Measurements from ENCODE around the gene PRAMEF11. TPM values are rescaled to one million over a fixed set of nuclear protein-coding genes. Genes with fewer than 3 reads are reported as not detected.

The PRAMEF11 gene
- total and polyA plus RNA-seq, 2 of the 8 experiments (the other 6 are each of a cell fraction or from before 2014, with no cell fraction given) = not detected

GRCh38 chr1:12776801-12777557 lies 54.2 kb downstream of the PRAMEF11 start:
- Histone ChIP-seq H2BK20ac (ENCODE audit: low read length) (no peak overlapping the region), H2BK12ac (ENCODE audit: low read depth, low read length) (no peak overlapping the region), H2AK5ac (ENCODE audit: low read depth, low read length) (no peak overlapping the region), H3K4ac (replicated peaks; ENCODE audit: insufficient read length, low read depth, low read length) (no peak overlapping the region), H2BK120ac (replicated peaks; ENCODE audit: low read depth, low read length) (no peak overlapping the region), H4K20me1 (replicated peaks in 1 of 2; ENCODE audit: control insufficient read depth in 1 of 2, insufficient read depth in 2 of 2, low read length in 2 of 2) (no peaks in the 10 kb centered on the region), H3K14ac (ENCODE audit: insufficient read length) (no peak overlapping the region), H4K8ac (ENCODE audit: extremely low read depth, insufficient read depth, low read length) (no peak overlapping the region), H3K9ac (replicated peaks in 1 of 4; ENCODE audit: extremely low read depth in 1 of 4, low read depth in 3 of 4, low read length in 3 of 4) (no peak overlapping the region), H2AFZ (ENCODE audit: low read length) (no peak overlapping the region), H3K27me3 (replicated peaks in 1 of 4; ENCODE audit: control insufficient read depth in 3 of 4, extremely low read depth in 1 of 4, insufficient read depth in 3 of 4, low read length in 3 of 4) (no peaks in the 10 kb centered on the region), H3K36me3 (ENCODE audit: control insufficient read depth in 2 of 4, insufficient read depth in 4 of 4, low read length in 3 of 4) (no peaks in the 10 kb centered on the region), H3K79me2 (ENCODE audit: control insufficient read depth in 1 of 2, insufficient read depth in 2 of 2, low read length in 2 of 2) (no peaks in the 10 kb centered on the region), H3K23me2 (ENCODE audit: low read depth, low read length) (no peaks in the 10 kb centered on the region), H3K4me3 (ENCODE audit: extremely low read depth in 1 of 4, insufficient read depth in 2 of 4, low read depth in 3 of 4, low read length in 4 of 4) (no peak overlapping the region), H3K27ac (ENCODE audit: low read depth, low read length) (no peak overlapping the region), H3K18ac (ENCODE audit: extremely low read depth, low read length) (no peak overlapping the region), H2BK5ac (ENCODE audit: low read depth, low read length) (no peak overlapping the region), H3K4me1 (replicated peaks in 1 of 4; ENCODE audit: control insufficient read depth in 3 of 4, insufficient read depth in 4 of 4, low read length in 3 of 4) (no peaks in the 10 kb centered on the region; a peak in 1 of 7 replicates), H3K23ac (ENCODE audit: insufficient read length) (no peak overlapping the region), H3K4me2 (ENCODE audit: insufficient read depth in 1 of 2, low read depth in 2 of 2, low read length in 2 of 2) (no peak overlapping the region), H4K91ac (replicated peaks; ENCODE audit: insufficient read length, low read length) (no peak overlapping the region), H3K56ac (replicated peaks; ENCODE audit: insufficient read length, low read depth, low read length) (no peak overlapping the region), H2BK15ac (ENCODE audit: low read length) (no peak overlapping the region), H3K9me3 (ENCODE audit: insufficient read depth in 2 of 2, low read depth in 1 of 2, low read length in 1 of 2) (no peaks in the 10 kb centered on the region), H4K5ac (ENCODE audit: insufficient read length, low read depth, low read length) (no peak overlapping the region), H3K79me1 (ENCODE audit: low read depth, low read length) (no peaks in the 10 kb centered on the region)
- WGBS, 2 experiments (ENCODE audit: extremely low coverage in 1 of 2, insufficient coverage in 1 of 2, insufficient read length in 1 of 2, insufficient replicate concordance in 2 of 2, low coverage in 1 of 2, low lambda C conversion rate in 2 of 2, missing lambda C conversion rate in 1 of 2) = 89% methylated on average over 12 of the region's 15 CpGs; no CpG with 5 or more reads in 1 of the 2 experiments
- POLR2A ChIA-PET (ENCODE audit: partially characterized antibody) = no interaction called here
- CTCF ChIA-PET (ENCODE audit: partially characterized antibody) = interaction anchor here (0.5 to 1.5 kb wide), 3 partner anchors 15 to 1059 kb away, joined by 3 to 7 read pairs (median 5); no protein-coding TSS in a partner anchor
- no peak for DNase-seq (ENCODE audit: low read depth in 1 of 2, low spot score in 2 of 2)
- FAIRE-seq = no peak
- TF ChIP-seq BRCA1 (IDR thresholded peaks at IDR 0.05; ENCODE audit: low read depth, low read length) (no peak), CEBPB (IDR thresholded peaks at IDR 0.05; ENCODE audit: low read depth, low read length) (no peak), TBP (IDR thresholded peaks at IDR 0.05; ENCODE audit: low read depth, low read length) (no peak), CBX8 (IDR thresholded peaks at IDR 0.05; ENCODE audit: borderline replicate concordance, low read depth, low read length) (no peak), RBBP5 (IDR thresholded peaks at IDR 0.05; ENCODE audit: borderline replicate concordance, low read depth, low read length) (no peak), MAX (IDR thresholded peaks at IDR 0.05) (no peak), POLR2AphosphoS5 (IDR thresholded peaks at IDR 0.05; ENCODE audit: low read depth, low read length) (no peak), SUZ12 (IDR thresholded peaks at IDR 0.05; ENCODE audit: low read length) (no peak), KDM5A (IDR thresholded peaks at IDR 0.05; ENCODE audit: low read length) (no peak), CHD1 (IDR thresholded peaks at IDR 0.05; ENCODE audit: low read depth, low read length) (no peak), ZNF274 (IDR thresholded peaks at IDR 0.05; ENCODE audit: borderline replicate concordance, extremely low read depth, low read length) (no peak), SP1 (IDR thresholded peaks at IDR 0.05; ENCODE audit: low read depth, low read length) (no peak), CREB1 (IDR thresholded peaks at IDR 0.05) (no peak), CHD2 (IDR thresholded peaks at IDR 0.05; ENCODE audit: low read length) (no peak), SP2 (IDR thresholded peaks at IDR 0.05; ENCODE audit: low read length) (no peak)
